ENCODE measurements around the gene TGM2.

TGM2 gene

DNA sequence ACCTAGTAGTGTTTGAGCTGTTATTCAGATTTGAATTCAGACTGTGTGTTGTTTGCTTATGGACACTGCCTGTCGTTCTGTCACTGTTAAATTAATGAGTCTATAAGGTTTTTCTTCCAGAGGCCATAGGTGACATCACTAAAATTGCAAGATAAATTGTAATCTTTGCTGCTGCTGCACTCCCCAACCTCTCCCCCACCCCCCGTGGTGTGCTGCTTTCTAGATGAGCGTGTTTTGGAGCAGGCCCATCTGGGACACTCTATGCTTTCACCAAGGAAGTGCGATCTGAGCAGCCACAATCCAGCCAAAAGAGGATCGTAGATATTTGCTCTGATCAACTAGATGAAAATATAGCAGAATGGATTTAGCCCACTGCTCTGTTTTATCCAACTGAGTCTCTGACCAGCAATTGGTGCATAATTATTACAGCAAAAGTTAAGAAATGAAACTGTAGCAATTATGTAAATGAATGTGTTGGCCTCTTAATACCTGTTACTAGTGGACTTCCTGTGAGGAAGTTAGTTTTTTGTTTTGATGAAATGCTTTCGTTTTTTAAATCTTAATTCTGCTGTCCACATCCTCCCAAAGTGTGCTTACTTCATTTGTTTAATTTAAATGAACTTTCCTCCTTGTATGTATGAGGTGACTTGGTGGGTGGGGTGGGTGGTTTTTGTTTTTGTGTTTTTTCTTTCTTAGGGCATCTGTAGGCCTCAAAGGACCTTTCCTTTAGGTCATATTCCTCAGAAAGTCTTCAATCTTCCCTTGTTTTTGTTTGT, 73.4 kb downstream of the TGM2 start:
- no peak for DNase-seq (ENCODE audit: low spot score)

DNA sequence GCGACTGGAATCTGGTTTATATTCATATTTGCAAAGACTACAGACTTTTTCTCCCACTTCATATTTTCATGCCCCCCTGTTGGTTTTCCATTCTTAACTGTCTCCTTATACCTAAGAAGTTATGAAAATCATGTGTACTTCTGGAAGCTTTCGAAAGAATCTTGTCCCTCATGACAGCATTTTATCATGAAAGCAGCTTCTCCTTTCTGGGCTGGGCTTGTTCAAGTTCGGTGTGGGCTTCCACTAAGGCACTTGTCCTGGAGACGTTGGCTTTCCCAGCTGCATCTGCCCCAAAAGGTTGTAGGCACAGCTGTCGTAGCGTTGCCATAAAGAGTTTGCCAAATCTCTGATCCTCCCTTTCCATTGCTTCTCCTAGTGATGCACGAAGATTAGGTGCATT, 75.0 kb downstream of the TGM2 start:
- DNase-seq (ENCODE audit: low spot score), result no peak

DNA sequence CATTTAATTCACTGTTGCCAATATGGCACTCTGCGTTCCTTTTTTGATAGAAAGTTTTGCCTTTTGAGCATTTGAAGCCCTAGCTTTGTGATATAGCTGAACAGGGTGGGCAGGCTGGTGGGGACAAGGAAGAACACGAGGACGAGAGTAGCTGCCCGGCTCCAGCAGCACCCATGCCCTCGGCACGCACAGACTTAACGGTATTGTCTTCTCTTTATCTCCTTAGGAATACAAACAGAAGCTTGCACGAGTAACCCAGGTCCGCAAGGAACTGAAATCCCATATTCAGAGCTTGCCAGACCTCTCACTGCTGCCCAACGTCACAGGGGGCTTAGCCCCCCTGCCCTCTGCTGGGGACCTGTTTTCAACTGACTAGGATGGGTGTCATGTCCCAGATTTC, 75.6 kb downstream of the TGM2 start:
- DNase-seq (ENCODE audit: low spot score), result no peak

DNA sequence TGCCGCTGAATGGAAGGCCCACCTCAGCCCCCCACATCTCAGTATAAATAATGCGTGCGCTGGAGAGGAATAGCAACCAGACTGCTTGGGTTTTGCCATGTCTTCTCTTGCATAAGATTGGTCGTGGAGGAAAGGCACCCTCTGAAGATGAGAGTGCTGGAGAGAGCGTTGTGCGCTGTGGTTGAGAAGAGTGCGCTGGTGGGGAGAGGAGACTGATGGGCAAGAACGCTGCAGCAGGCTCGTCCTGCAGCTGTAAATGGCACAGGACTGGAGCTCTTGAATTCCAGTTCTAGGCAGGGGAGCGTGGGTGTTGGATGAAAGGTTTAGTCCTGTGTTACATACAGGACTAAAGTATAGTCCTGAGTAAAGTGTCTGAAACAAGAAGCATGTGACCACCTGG, 80.0 kb downstream of the TGM2 start:
- no peak for DNase-seq (ENCODE audit: low spot score)

GRCh38 chr20:38084425-38084951, 80.6 kb downstream of the TGM2 start:
- DNase-seq (ENCODE audit: low spot score), result no peak

- no peak for DNase-seq (ENCODE audit: low spot score)
These were observed 81.6 kb downstream of the TGM2 start for GRCh38 chr20:38083338-38084048.

- DNase-seq (ENCODE audit: low spot score), result no peak
These were observed 82.2 kb downstream of the TGM2 start for GRCh38 chr20:38082894-38083293.

GRCh38 chr20:38081575-38081974, 83.5 kb downstream of the TGM2 start:
- no peak for DNase-seq (ENCODE audit: low spot score)

- DNase-seq (ENCODE audit: low spot score), result no peak
These were observed 85.7 kb downstream of the TGM2 start for GRCh38 chr20:38079353-38079752.

- DNase-seq (ENCODE audit: low spot score), result no peak
These were observed 87.0 kb downstream of the TGM2 start for GRCh38 chr20:38078084-38078483.
